DMS53 treated with DMSO at 0.1 percent for 48 hours (cell line): ENCODE measurements around the gene BAZ2B.
"Not testable (repeated sequence)": the region's sequence is repeated elsewhere in the genome, so short reads cannot be mapped to it uniquely, and the experiment has no call there.

Experiments used
- DNase-seq: peaks from one replicate; lab custom pipeline; 2025; ENCODE audit not compliant: unreplicated experiment; lab: John Stamatoyannopoulos, UW

Gene BAZ2B

GRCh38 chr2:159616286-159616701 is at the start of gene BAZ2B:
BAZ2B (minus strand) TSS chr2:159616548; CDS start chr2:159478719, 137,829 bp downstream.
- DNase-seq: peak; percentile 84

- DNase-seq: no peak
Observed at GRCh38 chr2:159661286-159661685, 44.9 kb upstream of the BAZ2B start.

GRCh38 chr2:159658881-159659873 is 42.8 kb upstream of the BAZ2B start:
- no peak for DNase-seq

- no peak for DNase-seq
Observed at GRCh38 chr2:159653962-159654361, 37.6 kb upstream of the BAZ2B start.

GRCh38 chr2:159651884-159652283 is 35.5 kb upstream of the BAZ2B start:
- no peak for DNase-seq

- peak; percentile 56 for DNase-seq
Observed at GRCh38 chr2:159650574-159650973, 34.2 kb upstream of the BAZ2B start.

- no peak for DNase-seq
Observed at GRCh38 chr2:159648643-159649042, 32.3 kb upstream of the BAZ2B start.

- DNase-seq: no peak
Observed at GRCh38 chr2:159647667-159648066, 31.3 kb upstream of the BAZ2B start.

- no peak for DNase-seq
Observed at GRCh38 chr2:159640176-159640575, 23.8 kb upstream of the BAZ2B start.

GRCh38 chr2:159639712-159640111 is 23.4 kb upstream of the BAZ2B start:
- DNase-seq: no peak

GRCh38 chr2:159639071-159639470 is 22.7 kb upstream of the BAZ2B start:
- DNase-seq: no peak

- no peak for DNase-seq
Observed at GRCh38 chr2:159637988-159638501, 21.7 kb upstream of the BAZ2B start.

- no peak for DNase-seq
Observed at GRCh38 chr2:159637240-159637639, 20.9 kb upstream of the BAZ2B start.

GRCh38 chr2:159635006-159635789 is 18.9 kb upstream of the BAZ2B start:
- no peak for DNase-seq

- no peak for DNase-seq
Observed at GRCh38 chr2:159633219-159633618, 16.9 kb upstream of the BAZ2B start.

GRCh38 chr2:159625628-159626027 is 9.3 kb upstream of the BAZ2B start:
- DNase-seq: not testable (repeated sequence)

GRCh38 chr2:159623436-159623835 is 7.1 kb upstream of the BAZ2B start:
- no peak for DNase-seq

- DNase-seq: no peak
Observed at GRCh38 chr2:159622966-159623365, 6.6 kb upstream of the BAZ2B start.

- no peak for DNase-seq
Observed at GRCh38 chr2:159620796-159621195, 4.4 kb upstream of the BAZ2B start.

- DNase-seq: peak; percentile 88
Observed at GRCh38 chr2:159617646-159618045, 1.3 kb upstream of the BAZ2B start.

- DNase-seq: peak; percentile 65
Observed at GRCh38 chr2:159617100-159617499, 752 bp upstream of the BAZ2B start.
